Activated naive CD8-positive, alpha-beta T cell treated with anti-CD3 and anti-CD28 coated beads, Interleukin-2, amount 50 U/mL, for 24 hours (primary cell): ENCODE results near the gene HSPA4.
"Not testable (repeated sequence)": the region's sequence is repeated elsewhere in the genome, so short reads cannot be mapped to it uniquely, and the experiment has no call there.

Experiments
- ATAC-seq: fragments of 150-1000 bp; cut with Tn5 transposase; one replicate; pipeline ENCODE4 v1.10.0; 2021
- DNase-seq: peaks from one replicate; pipeline ENCODE4 v3.0.0; 2021
- H3K27ac Mint-ChIP-seq: one replicate; pipeline ENCODE4 v1.8.0; 2021; ENCODE audit warnings: mild to moderate bottlenecking, mixed read lengths
- H3K27me3 Mint-ChIP-seq: one replicate; pipeline ENCODE4 v1.8.0; 2021; ENCODE audit warnings: mixed read lengths
- H3K36me3 Mint-ChIP-seq: one replicate; pipeline ENCODE4 v1.8.0; 2021; ENCODE audit warnings: low read depth, mixed read lengths
- H3K4me1 Mint-ChIP-seq: one replicate; pipeline ENCODE4 v1.8.0; 2021; ENCODE audit warnings: mixed read lengths
- H3K4me3 Mint-ChIP-seq: one replicate; pipeline ENCODE4 v1.8.0; 2021; ENCODE audit warnings: mild to moderate bottlenecking, moderate library complexity, mixed read lengths
- H3K9me3 Mint-ChIP-seq: one replicate; pipeline ENCODE4 v1.8.0; 2021; ENCODE audit warnings: mixed read lengths

HSPA4 gene

GRCh38 chr5:133118741-133119140, 66.9 kb downstream of the HSPA4 start:
- peaks cover 5% of the 10 kb centered on the region for H3K4me1 Mint-ChIP-seq
- ATAC-seq (no peak), DNase-seq (no peak)
- no peaks in the 10 kb centered on the region for H3K9me3 Mint-ChIP-seq
- H3K4me3 Mint-ChIP-seq: no peak overlapping the region
- H3K27me3 Mint-ChIP-seq: no peaks in the 10 kb centered on the region
- no peak overlapping the region for H3K27ac Mint-ChIP-seq
- H3K36me3 Mint-ChIP-seq: no peaks in the 10 kb centered on the region

GRCh38 chr5:133119233-133119711, 67.5 kb downstream of the HSPA4 start:
- no peaks in the 10 kb centered on the region for H3K27me3 Mint-ChIP-seq

GRCh38 chr5:133120156-133120750, 68.4 kb downstream of the HSPA4 start:
- no peak overlapping the region for H3K4me3 Mint-ChIP-seq
- DNase-seq (no peak), ATAC-seq (no peak)
- H3K36me3 Mint-ChIP-seq: no peaks in the 10 kb centered on the region
- no peak overlapping the region for H3K27ac Mint-ChIP-seq
- H3K9me3 Mint-ChIP-seq: no peaks in the 10 kb centered on the region
- no peaks in the 10 kb centered on the region for H3K27me3 Mint-ChIP-seq
- H3K4me1 Mint-ChIP-seq: no peaks in the 10 kb centered on the region

More at GRCh38 chr5:133119233-133119711, 67.5 kb downstream of the HSPA4 start:
- Mint-ChIP-seq H3K4me1 (peaks cover 2% of the 10 kb centered on the region), H3K36me3 (no peaks in the 10 kb centered on the region), H3K27ac (no peak overlapping the region), H3K9me3 (no peaks in the 10 kb centered on the region), H3K4me3 (no peak overlapping the region)
- DNase-seq (no peak), ATAC-seq (no peak)

GRCh38 chr5:133121080-133121479, 69.3 kb downstream of the HSPA4 start:
- no peaks in the 10 kb centered on the region for H3K4me1 Mint-ChIP-seq
- no peaks in the 10 kb centered on the region for H3K36me3 Mint-ChIP-seq
- DNase-seq: no peak
- H3K9me3 Mint-ChIP-seq: no peaks in the 10 kb centered on the region
- H3K27ac Mint-ChIP-seq: no peak overlapping the region
- no peak for ATAC-seq
- H3K4me3 Mint-ChIP-seq: no peak overlapping the region
- H3K27me3 Mint-ChIP-seq: no peaks in the 10 kb centered on the region

- Mint-ChIP-seq H3K27ac (no peak overlapping the region), H3K4me1 (no peaks in the 10 kb centered on the region), H3K36me3 (no peaks in the 10 kb centered on the region)
Measured at GRCh38 chr5:133121611-133122150, 69.9 kb downstream of the HSPA4 start.

GRCh38 chr5:133122711-133123110, 70.9 kb downstream of the HSPA4 start:
- no peak for ATAC-seq
- H3K4me3 Mint-ChIP-seq: no peak overlapping the region
- no peaks in the 10 kb centered on the region for H3K4me1 Mint-ChIP-seq
- no peak overlapping the region for H3K27ac Mint-ChIP-seq
- H3K36me3 Mint-ChIP-seq: no peaks in the 10 kb centered on the region
- H3K9me3 Mint-ChIP-seq: no peaks in the 10 kb centered on the region
- no peak for DNase-seq
- H3K27me3 Mint-ChIP-seq: no peaks in the 10 kb centered on the region

More at GRCh38 chr5:133121611-133122150, 69.9 kb downstream of the HSPA4 start:
- no peaks in the 10 kb centered on the region for H3K9me3 Mint-ChIP-seq
- H3K4me3 Mint-ChIP-seq: no peak overlapping the region
- DNase-seq (no peak), ATAC-seq (no peak)
- H3K27me3 Mint-ChIP-seq: no peaks in the 10 kb centered on the region

- Mint-ChIP-seq H3K9me3 (no peaks in the 10 kb centered on the region), H3K4me1 (no peaks in the 10 kb centered on the region), H3K27me3 (no peaks in the 10 kb centered on the region), H3K36me3 (no peaks in the 10 kb centered on the region), H3K4me3 (no peak overlapping the region), H3K27ac (no peak overlapping the region)
- DNase-seq (no peak), ATAC-seq (no peak)
Measured at GRCh38 chr5:133123297-133123696, 71.5 kb downstream of the HSPA4 start.

GRCh38 chr5:133124891-133125290, 73.1 kb downstream of the HSPA4 start:
- no peak overlapping the region for H3K27ac Mint-ChIP-seq
- H3K27me3 Mint-ChIP-seq: no peaks in the 10 kb centered on the region
- H3K36me3 Mint-ChIP-seq: no peaks in the 10 kb centered on the region
- DNase-seq: no peak
- no peaks in the 10 kb centered on the region for H3K4me1 Mint-ChIP-seq
- no peak overlapping the region for H3K4me3 Mint-ChIP-seq
- H3K9me3 Mint-ChIP-seq: no peaks in the 10 kb centered on the region
- ATAC-seq: no peak

- no peak overlapping the region for H3K4me3 Mint-ChIP-seq
- no peaks in the 10 kb centered on the region for H3K9me3 Mint-ChIP-seq
- ATAC-seq: no peak
- H3K27me3 Mint-ChIP-seq: no peaks in the 10 kb centered on the region
- DNase-seq: no peak
- H3K4me1 Mint-ChIP-seq: no peaks in the 10 kb centered on the region
- H3K27ac Mint-ChIP-seq: no peak overlapping the region
- no peaks in the 10 kb centered on the region for H3K36me3 Mint-ChIP-seq
Measured at GRCh38 chr5:133128066-133128465, 76.3 kb downstream of the HSPA4 start.

GRCh38 chr5:133129289-133129688, 77.5 kb downstream of the HSPA4 start:
- H3K4me3 Mint-ChIP-seq: no peak overlapping the region
- no peaks in the 10 kb centered on the region for H3K36me3 Mint-ChIP-seq
- H3K9me3 Mint-ChIP-seq: no peaks in the 10 kb centered on the region
- no peak overlapping the region for H3K27ac Mint-ChIP-seq
- no peaks in the 10 kb centered on the region for H3K4me1 Mint-ChIP-seq
- H3K27me3 Mint-ChIP-seq: no peaks in the 10 kb centered on the region
- ATAC-seq (no peak), DNase-seq (no peak)

- Mint-ChIP-seq H3K4me1 (no peaks in the 10 kb centered on the region), H3K4me3 (no peak overlapping the region), H3K9me3 (no peaks in the 10 kb centered on the region), H3K27ac (no peak overlapping the region), H3K27me3 (no peaks in the 10 kb centered on the region), H3K36me3 (no peaks in the 10 kb centered on the region)
- no peak for ATAC-seq
- DNase-seq: no peak
Measured at GRCh38 chr5:133129950-133130349, 78.1 kb downstream of the HSPA4 start.

GRCh38 chr5:133130387-133131118, 78.7 kb downstream of the HSPA4 start:
- no peak overlapping the region for H3K4me3 Mint-ChIP-seq
- no peaks in the 10 kb centered on the region for H3K9me3 Mint-ChIP-seq
- ATAC-seq (no peak), DNase-seq (no peak)
- H3K36me3 Mint-ChIP-seq: no peaks in the 10 kb centered on the region
- H3K27me3 Mint-ChIP-seq: no peaks in the 10 kb centered on the region
- no peaks in the 10 kb centered on the region for H3K4me1 Mint-ChIP-seq
- H3K27ac Mint-ChIP-seq: no peak overlapping the region

GRCh38 chr5:133132717-133133116, 80.9 kb downstream of the HSPA4 start:
- Mint-ChIP-seq H3K4me1 (no peaks in the 10 kb centered on the region), H3K27ac (no peak overlapping the region), H3K4me3 (no peak overlapping the region), H3K36me3 (no peaks in the 10 kb centered on the region), H3K9me3 (no peaks in the 10 kb centered on the region), H3K27me3 (no peaks in the 10 kb centered on the region)
- no peak for ATAC-seq
- DNase-seq: no peak

- H3K27ac Mint-ChIP-seq, H3K4me1 Mint-ChIP-seq, H3K27me3 Mint-ChIP-seq, H3K36me3 Mint-ChIP-seq, ATAC-seq, H3K9me3 Mint-ChIP-seq, DNase-seq, H3K4me3 Mint-ChIP-seq: not testable (repeated sequence)
Measured at GRCh38 chr5:133133241-133133640, 81.4 kb downstream of the HSPA4 start.

- not testable (repeated sequence) for H3K36me3 Mint-ChIP-seq, H3K4me1 Mint-ChIP-seq, H3K27ac Mint-ChIP-seq, ATAC-seq, H3K4me3 Mint-ChIP-seq, H3K27me3 Mint-ChIP-seq, H3K9me3 Mint-ChIP-seq, DNase-seq
Measured at GRCh38 chr5:133136890-133137289, 85.1 kb downstream of the HSPA4 start.
